ENCODE data around the gene MIPEP. TPM values are rescaled to one million over a fixed set of nuclear protein-coding genes. Genes with fewer than 3 reads are reported as not detected.

The MIPEP gene
- polyA plus RNA-seq, 1 donor from 2014 or later: 9.1 TPM

DNA sequence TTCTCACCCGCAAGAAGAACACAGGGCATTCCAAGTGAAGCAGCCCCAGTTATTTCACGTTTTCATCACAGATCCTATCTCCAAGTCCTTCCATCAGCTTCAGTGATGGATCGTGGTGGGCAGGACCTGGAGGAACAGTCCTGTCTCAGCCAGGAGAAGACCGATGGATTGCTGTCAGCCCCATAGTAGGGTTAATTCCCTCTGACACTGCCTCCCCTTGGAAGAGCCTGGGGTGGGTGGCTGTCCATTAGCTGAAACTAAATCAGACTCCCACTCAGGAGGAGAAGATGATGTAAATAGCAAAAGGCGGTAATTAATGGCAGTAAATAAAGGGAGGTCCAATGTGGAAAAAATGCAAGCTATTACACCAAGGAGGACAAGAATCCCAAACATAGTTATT lies 188.0 kb downstream of the MIPEP start:
- H3K9me3 ChIP-seq (ENCODE audit: low read length): no peaks in the 10 kb centered on the region
- no peaks in the 10 kb centered on the region for H3K9me2 ChIP-seq (ENCODE audit: insufficient read depth, low read length)
- no peak for TF ChIP-seq EP300 (conservative IDR thresholded peaks at IDR 0.05; ENCODE audit: poor library complexity, severe bottlenecking)
- TF ChIP-seq, protein P1, sequence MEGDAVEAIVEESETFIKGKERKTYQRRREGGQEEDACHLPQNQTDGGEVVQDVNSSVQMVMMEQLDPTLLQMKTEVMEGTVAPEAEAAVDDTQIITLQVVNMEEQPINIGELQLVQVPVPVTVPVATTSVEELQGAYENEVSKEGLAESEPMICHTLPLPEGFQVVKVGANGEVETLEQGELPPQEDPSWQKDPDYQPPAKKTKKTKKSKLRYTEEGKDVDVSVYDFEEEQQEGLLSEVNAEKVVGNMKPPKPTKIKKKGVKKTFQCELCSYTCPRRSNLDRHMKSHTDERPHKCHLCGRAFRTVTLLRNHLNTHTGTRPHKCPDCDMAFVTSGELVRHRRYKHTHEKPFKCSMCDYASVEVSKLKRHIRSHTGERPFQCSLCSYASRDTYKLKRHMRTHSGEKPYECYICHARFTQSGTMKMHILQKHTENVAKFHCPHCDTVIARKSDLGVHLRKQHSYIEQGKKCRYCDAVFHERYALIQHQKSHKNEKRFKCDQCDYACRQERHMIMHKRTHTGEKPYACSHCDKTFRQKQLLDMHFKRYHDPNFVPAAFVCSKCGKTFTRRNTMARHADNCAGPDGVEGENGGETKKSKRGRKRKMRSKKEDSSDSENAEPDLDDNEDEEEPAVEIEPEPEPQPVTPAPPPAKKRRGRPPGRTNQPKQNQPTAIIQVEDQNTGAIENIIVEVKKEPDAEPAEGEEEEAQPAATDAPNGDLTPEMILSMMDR (IDR thresholded peaks at IDR 0.05; ENCODE audit: poor library complexity, severe bottlenecking): no peak
- no peak for TF ChIP-seq EZH2 (IDR thresholded peaks at IDR 0.05; ENCODE audit: borderline replicate concordance, insufficient read depth, low read length, poor library complexity, severe bottlenecking)
- TF ChIP-seq SMC3 (conservative IDR thresholded peaks at IDR 0.05; ENCODE audit: poor library complexity): no peak
- TF ChIP-seq, protein P2, sequence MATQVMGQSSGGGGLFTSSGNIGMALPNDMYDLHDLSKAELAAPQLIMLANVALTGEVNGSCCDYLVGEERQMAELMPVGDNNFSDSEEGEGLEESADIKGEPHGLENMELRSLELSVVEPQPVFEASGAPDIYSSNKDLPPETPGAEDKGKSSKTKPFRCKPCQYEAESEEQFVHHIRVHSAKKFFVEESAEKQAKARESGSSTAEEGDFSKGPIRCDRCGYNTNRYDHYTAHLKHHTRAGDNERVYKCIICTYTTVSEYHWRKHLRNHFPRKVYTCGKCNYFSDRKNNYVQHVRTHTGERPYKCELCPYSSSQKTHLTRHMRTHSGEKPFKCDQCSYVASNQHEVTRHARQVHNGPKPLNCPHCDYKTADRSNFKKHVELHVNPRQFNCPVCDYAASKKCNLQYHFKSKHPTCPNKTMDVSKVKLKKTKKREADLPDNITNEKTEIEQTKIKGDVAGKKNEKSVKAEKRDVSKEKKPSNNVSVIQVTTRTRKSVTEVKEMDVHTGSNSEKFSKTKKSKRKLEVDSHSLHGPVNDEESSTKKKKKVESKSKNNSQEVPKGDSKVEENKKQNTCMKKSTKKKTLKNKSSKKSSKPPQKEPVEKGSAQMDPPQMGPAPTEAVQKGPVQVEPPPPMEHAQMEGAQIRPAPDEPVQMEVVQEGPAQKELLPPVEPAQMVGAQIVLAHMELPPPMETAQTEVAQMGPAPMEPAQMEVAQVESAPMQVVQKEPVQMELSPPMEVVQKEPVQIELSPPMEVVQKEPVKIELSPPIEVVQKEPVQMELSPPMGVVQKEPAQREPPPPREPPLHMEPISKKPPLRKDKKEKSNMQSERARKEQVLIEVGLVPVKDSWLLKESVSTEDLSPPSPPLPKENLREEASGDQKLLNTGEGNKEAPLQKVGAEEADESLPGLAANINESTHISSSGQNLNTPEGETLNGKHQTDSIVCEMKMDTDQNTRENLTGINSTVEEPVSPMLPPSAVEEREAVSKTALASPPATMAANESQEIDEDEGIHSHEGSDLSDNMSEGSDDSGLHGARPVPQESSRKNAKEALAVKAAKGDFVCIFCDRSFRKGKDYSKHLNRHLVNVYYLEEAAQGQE (IDR thresholded peaks at IDR 0.05; ENCODE audit: borderline replicate concordance): no peak
- no peak for TF ChIP-seq RAD21 (conservative IDR thresholded peaks at IDR 0.05)
- H4K20me1 ChIP-seq (ENCODE audit: insufficient read depth): no peaks in the 10 kb centered on the region
- H3K27me3 ChIP-seq (ENCODE audit: insufficient read depth, low read depth, low read length): no peaks in the 10 kb centered on the region
- H3K9ac ChIP-seq (ENCODE audit: low read length): no peak overlapping the region
- H3K27ac ChIP-seq (ENCODE audit: low read length): no peak overlapping the region
- H3K36me3 ChIP-seq (ENCODE audit: insufficient read depth, low read length): no peaks in the 10 kb centered on the region
- no peaks in the 10 kb centered on the region for H3K79me2 ChIP-seq (replicated peaks; ENCODE audit: insufficient read depth, low read length)
- no peak overlapping the region for H3K4me3 ChIP-seq (ENCODE audit: low read length)
- no peaks in the 10 kb centered on the region for H3F3A ChIP-seq (ENCODE audit: insufficient read depth, low read length, poor library complexity, severe bottlenecking)
- H2AFZ ChIP-seq (ENCODE audit: low read depth, low read length): no peak overlapping the region
- H3K4me2 ChIP-seq (ENCODE audit: low read length): no peak overlapping the region

DNA sequence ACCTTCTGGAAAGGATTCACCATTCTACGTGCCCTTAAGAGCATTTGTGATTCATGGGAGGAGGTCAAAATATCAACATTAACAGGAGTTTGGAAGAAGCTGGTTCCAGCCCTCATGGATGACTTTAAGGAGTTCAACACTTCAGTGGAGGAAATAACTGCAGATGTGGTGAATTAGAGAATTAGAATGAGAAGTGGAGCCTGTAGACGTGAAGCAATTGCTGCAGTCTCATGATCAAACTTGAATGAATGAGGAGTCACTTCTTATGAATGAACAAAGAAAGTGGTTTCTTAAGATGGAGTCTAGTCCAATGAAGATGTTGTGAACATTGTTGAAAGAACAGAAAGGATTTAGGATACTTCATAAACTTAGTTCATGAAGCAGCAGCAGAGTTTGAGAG lies 189.9 kb downstream of the MIPEP start:
- Histone ChIP-seq H3K4me2 (ENCODE audit: low read length) (no peak overlapping the region), H2AFZ (ENCODE audit: low read depth, low read length) (no peak overlapping the region), H3K79me2 (replicated peaks; ENCODE audit: insufficient read depth, low read length) (no peaks in the 10 kb centered on the region), H3K9ac (ENCODE audit: low read length) (no peak overlapping the region), H3K9me2 (ENCODE audit: insufficient read depth, low read length) (no peaks in the 10 kb centered on the region), H4K20me1 (ENCODE audit: insufficient read depth) (no peaks in the 10 kb centered on the region), H3K9me3 (ENCODE audit: low read length) (no peaks in the 10 kb centered on the region), H3K27ac (ENCODE audit: low read length) (no peak overlapping the region), H3K27me3 (ENCODE audit: insufficient read depth, low read depth, low read length) (no peaks in the 10 kb centered on the region), H3K36me3 (ENCODE audit: insufficient read depth, low read length) (no peaks in the 10 kb centered on the region), H3F3A (ENCODE audit: insufficient read depth, low read length, poor library complexity, severe bottlenecking) (no peaks in the 10 kb centered on the region), H3K4me3 (ENCODE audit: low read length) (no peak overlapping the region)
- no peak for TF ChIP-seq EP300 (conservative IDR thresholded peaks at IDR 0.05; ENCODE audit: poor library complexity, severe bottlenecking)
- TF ChIP-seq, protein P2 (IDR thresholded peaks at IDR 0.05; ENCODE audit: borderline replicate concordance): no peak
- TF ChIP-seq, protein P1 (IDR thresholded peaks at IDR 0.05; ENCODE audit: poor library complexity, severe bottlenecking): no peak
- no peak for TF ChIP-seq RAD21 (conservative IDR thresholded peaks at IDR 0.05)
- no peak for TF ChIP-seq MXI1 (conservative IDR thresholded peaks at IDR 0.05; ENCODE audit: poor library complexity, severe bottlenecking)
- TF ChIP-seq TAF1 (IDR thresholded peaks at IDR 0.05; ENCODE audit: low read depth): no peak
- no peak for TF ChIP-seq SMC3 (conservative IDR thresholded peaks at IDR 0.05; ENCODE audit: poor library complexity)
- TF ChIP-seq EZH2 (IDR thresholded peaks at IDR 0.05; ENCODE audit: borderline replicate concordance, insufficient read depth, low read length, poor library complexity, severe bottlenecking): no peak
- no peak for TF ChIP-seq POLR2AphosphoS5 (IDR thresholded peaks at IDR 0.05)

All from neural cell (in vitro differentiated cells).